Measurements from ENCODE around the gene KRTAP15-1.

KRTAP15-1 gene

GRCh38 chr21:30439975-30440374 lies at the start of gene KRTAP15-1:
Gene KRTAP15-1 (plus strand): TSS chr21:30440275. CDS start chr21:30440328, 53 bp downstream.
- Histone ChIP-seq H4K20me1 (ENCODE audit: low read depth, low read length) (no peaks in the 10 kb centered on the region), H3K4me3 (ENCODE audit: insufficient read depth, low read length, poor library complexity, severe bottlenecking) (no peak within 1 kb of the TSS), H3K27ac (ENCODE audit: low read depth, low read length) (no peak within 1 kb of the TSS), H3K36me3 (ENCODE audit: low read length) (no peaks in the 10 kb centered on the region), H2AFZ (ENCODE audit: low read depth, low read length, severe bottlenecking) (no peak within 1 kb of the TSS), H3K9me2 (replicated peaks; ENCODE audit: insufficient read depth, low read length) (no peaks in the 10 kb centered on the region), H3K4me2 (ENCODE audit: low read depth, low read length, poor library complexity, severe bottlenecking) (no peak within 1 kb of the TSS), H3K27me3 (ENCODE audit: low read length) (no peaks in the 10 kb centered on the region), H3F3A (ENCODE audit: insufficient read depth) (no peaks in the 10 kb centered on the region), H3K9ac (ENCODE audit: low read length) (no peak within 1 kb of the TSS), H3K79me2 (ENCODE audit: insufficient read depth, low read length) (no peaks in the 10 kb centered on the region), H3K9me3 (ENCODE audit: insufficient read depth, low read length) (0 out of 2 replicates have a peak, but pooled peaks cover 6% of the 10 kb centered on the region)
- no peak for TF ChIP-seq EZH2phosphoT487 (conservative IDR thresholded peaks at IDR 0.05; ENCODE audit: low read length)
- TF ChIP-seq, protein P1, sequence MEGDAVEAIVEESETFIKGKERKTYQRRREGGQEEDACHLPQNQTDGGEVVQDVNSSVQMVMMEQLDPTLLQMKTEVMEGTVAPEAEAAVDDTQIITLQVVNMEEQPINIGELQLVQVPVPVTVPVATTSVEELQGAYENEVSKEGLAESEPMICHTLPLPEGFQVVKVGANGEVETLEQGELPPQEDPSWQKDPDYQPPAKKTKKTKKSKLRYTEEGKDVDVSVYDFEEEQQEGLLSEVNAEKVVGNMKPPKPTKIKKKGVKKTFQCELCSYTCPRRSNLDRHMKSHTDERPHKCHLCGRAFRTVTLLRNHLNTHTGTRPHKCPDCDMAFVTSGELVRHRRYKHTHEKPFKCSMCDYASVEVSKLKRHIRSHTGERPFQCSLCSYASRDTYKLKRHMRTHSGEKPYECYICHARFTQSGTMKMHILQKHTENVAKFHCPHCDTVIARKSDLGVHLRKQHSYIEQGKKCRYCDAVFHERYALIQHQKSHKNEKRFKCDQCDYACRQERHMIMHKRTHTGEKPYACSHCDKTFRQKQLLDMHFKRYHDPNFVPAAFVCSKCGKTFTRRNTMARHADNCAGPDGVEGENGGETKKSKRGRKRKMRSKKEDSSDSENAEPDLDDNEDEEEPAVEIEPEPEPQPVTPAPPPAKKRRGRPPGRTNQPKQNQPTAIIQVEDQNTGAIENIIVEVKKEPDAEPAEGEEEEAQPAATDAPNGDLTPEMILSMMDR (IDR thresholded peaks at IDR 0.05; ENCODE audit: insufficient read depth, low read length, poor library complexity, severe bottlenecking): no peak

GRCh38 chr21:30391492-30392025 lies 48.5 kb upstream of the KRTAP15-1 start:
- Histone ChIP-seq H3K9ac (ENCODE audit: low read length) (no peak overlapping the region), H3F3A (ENCODE audit: insufficient read depth) (no peaks in the 10 kb centered on the region), H4K20me1 (ENCODE audit: low read depth, low read length) (no peaks in the 10 kb centered on the region), H3K27me3 (ENCODE audit: low read length) (no peaks in the 10 kb centered on the region), H3K36me3 (ENCODE audit: low read length) (no peaks in the 10 kb centered on the region), H3K79me2 (ENCODE audit: insufficient read depth, low read length) (no peaks in the 10 kb centered on the region), H3K9me2 (replicated peaks; ENCODE audit: insufficient read depth, low read length) (no peaks in the 10 kb centered on the region), H3K27ac (ENCODE audit: low read depth, low read length) (no peak overlapping the region), H3K4me2 (ENCODE audit: low read depth, low read length, poor library complexity, severe bottlenecking) (no peak overlapping the region), H2AFZ (ENCODE audit: low read depth, low read length, severe bottlenecking) (no peak overlapping the region), H3K9me3 (ENCODE audit: insufficient read depth, low read length) (peaks cover 4% of the 10 kb centered on the region; the same call in 1 of the 2 replicates), H3K4me3 (ENCODE audit: insufficient read depth, low read length, poor library complexity, severe bottlenecking) (no peak overlapping the region)
- TF ChIP-seq EZH2phosphoT487 (conservative IDR thresholded peaks at IDR 0.05; ENCODE audit: low read length): no peak
- TF ChIP-seq, protein P1 (IDR thresholded peaks at IDR 0.05; ENCODE audit: insufficient read depth, low read length, poor library complexity, severe bottlenecking): no peak

GRCh38 chr21:30395731-30396130 lies 44.3 kb upstream of the KRTAP15-1 start, which contains the start of gene KRTAP13-1:
Gene KRTAP13-1 (plus strand): TSS chr21:30396031. CDS start chr21:30396087, 56 bp downstream.
- TF ChIP-seq, protein P1 (IDR thresholded peaks at IDR 0.05; ENCODE audit: insufficient read depth, low read length, poor library complexity, severe bottlenecking): no peak
- no peak for TF ChIP-seq EZH2phosphoT487 (conservative IDR thresholded peaks at IDR 0.05; ENCODE audit: low read length)
- H3K9me2 ChIP-seq (replicated peaks; ENCODE audit: insufficient read depth, low read length): no peaks in the 10 kb centered on the region

More at GRCh38 chr21:30395731-30396130, 44.3 kb upstream of the KRTAP15-1 start, which contains the start of gene KRTAP13-1:
- Histone ChIP-seq H4K20me1 (ENCODE audit: low read depth, low read length) (no peaks in the 10 kb centered on the region), H3K9ac (ENCODE audit: low read length) (no peak within 1 kb of the TSS), H3K9me3 (ENCODE audit: insufficient read depth, low read length) (no peaks in the 10 kb centered on the region), H3K4me3 (ENCODE audit: insufficient read depth, low read length, poor library complexity, severe bottlenecking) (no peak within 1 kb of the TSS), H2AFZ (ENCODE audit: low read depth, low read length, severe bottlenecking) (no peak within 1 kb of the TSS), H3K79me2 (ENCODE audit: insufficient read depth, low read length) (no peaks in the 10 kb centered on the region), H3K4me2 (ENCODE audit: low read depth, low read length, poor library complexity, severe bottlenecking) (no peak within 1 kb of the TSS), H3F3A (ENCODE audit: insufficient read depth) (no peaks in the 10 kb centered on the region), H3K27ac (ENCODE audit: low read depth, low read length) (no peak within 1 kb of the TSS), H3K36me3 (ENCODE audit: low read length) (no peaks in the 10 kb centered on the region), H3K27me3 (ENCODE audit: low read length) (no peaks in the 10 kb centered on the region)
